ENCODE data around the gene CDY1B. TPM values are rescaled to one million over a fixed set of nuclear protein-coding genes. Genes with fewer than 3 reads are reported as not detected.
"Not testable (repeated sequence)": the region's sequence is repeated elsewhere in the genome, so short reads cannot be mapped to it uniquely, and the experiment has no call there.

The CDY1B gene
- total RNA-seq, 1 experiment from 2014 or later, result not detected

DNA sequence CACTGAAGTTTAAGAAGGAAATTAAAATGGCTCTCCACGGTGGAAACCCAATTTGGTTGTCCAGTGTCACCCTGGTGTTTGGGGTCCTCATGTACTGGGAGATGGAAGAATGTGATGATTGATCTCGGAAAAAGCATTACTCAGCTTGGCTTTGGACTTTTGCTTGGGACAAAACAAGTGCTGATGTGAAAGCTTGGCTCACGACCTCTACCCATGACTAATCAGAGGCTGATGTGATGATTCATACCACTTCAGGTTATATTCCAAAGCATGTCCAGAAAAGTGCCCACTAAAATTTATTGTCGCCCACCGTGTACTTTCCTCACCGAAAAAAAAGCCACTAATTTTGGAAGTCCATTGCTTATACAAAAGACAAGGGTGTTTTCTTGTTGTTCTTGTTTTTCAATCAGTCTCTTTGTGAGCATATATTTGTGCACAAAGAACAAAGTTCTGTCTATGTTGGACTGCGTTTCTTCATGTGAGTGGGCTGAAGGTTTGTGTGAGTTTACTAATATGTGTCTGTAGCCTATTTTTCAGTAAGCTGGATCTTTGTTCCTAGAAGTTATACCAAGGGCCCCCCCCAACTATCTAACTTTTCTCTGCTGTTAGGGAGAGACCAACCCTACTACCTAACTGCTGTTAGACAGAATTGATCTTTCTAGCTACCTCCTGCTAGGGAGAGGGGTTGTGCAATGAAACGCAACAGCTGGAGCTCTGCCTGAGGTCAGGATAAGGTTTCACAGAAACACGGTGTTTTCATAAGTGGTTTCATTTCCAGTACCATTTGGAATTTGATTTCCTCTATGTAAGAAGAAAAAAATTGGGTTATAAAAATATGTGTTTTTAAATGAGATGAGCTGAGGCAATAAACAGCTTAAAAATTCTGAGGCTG is 21.4 kb downstream of the CDY1B start:
- H3K4me2 ChIP-seq (ENCODE audit: low read length); H3K9ac ChIP-seq (ENCODE audit: low read length); BruUV-seq (replicated peaks); RAD21 ChIA-PET (ENCODE audit: low non-redundant PET in 1 of 2, low total read pairs in 2 of 2, uncharacterized antibody in 2 of 2, unreplicated experiment in 2 of 2); H2AFZ ChIP-seq (ENCODE audit: low read depth, low read length, poor library complexity, severe bottlenecking); H3K4me3 ChIP-seq (replicated peaks in 1 of 2; ENCODE audit: low read depth in 1 of 2, low read length in 2 of 2); H3K27ac ChIP-seq (ENCODE audit: low read depth, low read length); DNase-seq (ENCODE audit: low read depth, low spot score); H3K27me3 ChIP-seq (ENCODE audit: insufficient read depth, low read length); ATAC-seq; H3K9me3 ChIP-seq (ENCODE audit: control insufficient read depth in 1 of 2, insufficient read depth in 1 of 2, low read depth in 1 of 2, low read length in 2 of 2); H3K36me3 ChIP-seq (ENCODE audit: control insufficient read depth in 1 of 2, insufficient read depth in 2 of 2, low read length in 2 of 2); intact Hi-C loops (cut with micrococcal nuclease); H4K20me1 ChIP-seq (ENCODE audit: insufficient read depth); POLR2A ChIA-PET; CTCF ChIA-PET; H3K9me2 ChIP-seq (ENCODE audit: insufficient read depth); H3K79me2 ChIP-seq (ENCODE audit: insufficient read depth, low read length); H3K4me1 ChIP-seq (ENCODE audit: control insufficient read depth in 1 of 2, insufficient read depth in 2 of 2, low read length in 2 of 2): not testable (repeated sequence)

All from HCT116 (cell line).